Activated CD4-positive, alpha-beta T cell treated with anti-CD3 and anti-CD28 coated beads for 24 hours (primary cell): ENCODE data around the gene CCDC120.

Experiments
- DNase-seq, 2 donors: peaks; one replicate each; pipeline ENCODE4 v3.0.0-alpha.2; 2020; ENCODE audit warnings: low read depth in 2 of 2

The CCDC120 gene

GRCh38 chrX:49061916-49062315 lies 3.1 kb downstream of the CCDC120 start:
- no peak for DNase-seq

GRCh38 chrX:49063715-49064114 lies 4.9 kb downstream of the CCDC120 start:
- DNase-seq, result no peak

- DNase-seq, result no peak
Observed at GRCh38 chrX:49064303-49064702, 5.5 kb downstream of the CCDC120 start.

DNA sequence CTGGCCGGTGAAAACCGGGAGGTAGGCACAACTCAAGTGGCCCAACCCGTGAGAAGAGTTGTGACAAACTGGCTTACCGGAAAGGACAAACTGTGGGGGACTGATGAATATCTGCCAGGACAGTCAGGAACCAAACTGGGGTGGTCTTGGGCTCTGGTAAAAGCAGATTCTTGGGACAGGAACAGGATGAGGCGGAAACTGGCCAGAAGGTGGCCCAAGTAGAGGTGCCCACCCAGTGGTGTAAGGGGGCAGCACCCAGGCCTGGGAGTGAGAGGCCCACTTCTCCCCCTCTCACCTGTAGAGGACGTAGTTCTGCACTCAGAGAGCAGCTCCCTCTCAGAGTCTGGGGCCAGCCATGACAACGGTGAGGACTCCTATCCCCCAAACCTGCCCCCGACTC lies 5.9 kb downstream of the CCDC120 start:
- no peak for DNase-seq

GRCh38 chrX:49066278-49066677 lies 7.5 kb downstream of the CCDC120 start:
- DNase-seq, result no peak

- no peak for DNase-seq
Observed at GRCh38 chrX:49066690-49067089, 7.9 kb downstream of the CCDC120 start.

DNA sequence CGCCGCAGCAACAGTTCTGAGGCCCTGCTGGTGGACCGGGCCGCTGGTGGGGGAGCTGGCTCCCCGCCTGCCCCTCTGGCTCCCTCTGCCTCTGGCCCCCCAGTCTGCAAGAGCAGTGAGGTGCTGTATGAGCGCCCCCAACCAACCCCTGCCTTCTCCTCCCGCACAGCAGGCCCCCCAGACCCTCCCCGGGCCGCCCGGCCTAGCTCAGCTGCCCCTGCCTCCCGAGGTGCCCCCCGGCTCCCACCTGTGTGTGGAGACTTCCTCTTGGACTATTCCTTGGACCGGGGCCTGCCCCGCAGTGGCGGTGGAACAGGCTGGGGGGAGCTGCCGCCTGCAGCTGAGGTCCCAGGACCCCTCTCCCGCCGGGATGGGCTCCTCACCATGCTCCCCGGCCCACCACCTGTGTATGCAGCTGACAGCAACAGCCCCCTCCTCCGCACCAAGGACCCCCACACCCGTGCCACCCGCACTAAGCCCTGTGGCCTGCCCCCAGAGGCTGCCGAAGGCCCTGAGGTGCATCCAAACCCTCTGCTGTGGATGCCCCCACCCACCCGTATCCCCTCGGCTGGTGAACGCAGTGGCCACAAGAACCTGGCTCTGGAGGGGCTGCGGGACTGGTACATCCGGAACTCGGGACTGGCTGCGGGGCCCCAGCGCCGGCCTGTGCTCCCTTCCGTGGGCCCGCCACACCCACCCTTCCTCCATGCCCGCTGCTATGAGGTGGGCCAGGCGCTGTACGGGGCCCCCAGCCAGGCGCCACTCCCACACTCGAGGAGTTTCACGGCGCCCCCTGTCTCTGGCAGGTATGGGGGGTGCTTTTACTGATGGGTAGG lies 8.7 kb downstream of the CCDC120 start:
- DNase-seq, result no peak

DNA sequence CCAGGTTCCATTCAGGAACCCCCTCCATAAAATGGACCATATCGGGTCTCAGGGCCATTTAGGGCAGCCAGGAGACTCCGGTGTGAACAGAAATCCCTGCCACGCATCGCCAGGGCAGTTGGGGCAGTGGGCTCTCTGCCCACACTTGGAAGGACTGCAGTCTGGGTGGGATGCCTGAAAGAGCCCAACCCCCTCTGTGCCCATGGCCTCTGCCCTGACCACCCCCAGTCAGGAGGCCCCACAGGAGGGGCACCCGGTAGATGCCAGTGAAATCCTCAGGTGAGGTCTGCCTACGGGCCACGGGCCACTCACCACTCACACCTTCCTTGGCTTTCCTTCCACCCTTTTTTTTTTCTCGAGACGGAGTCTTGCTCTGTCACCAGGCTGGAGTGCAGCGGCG lies 10.2 kb downstream of the CCDC120 start:
- no peak for DNase-seq

GRCh38 chrX:49070988-49071387 lies 12.2 kb downstream of the CCDC120 start:
- no peak for DNase-seq

GRCh38 chrX:49071877-49072711 lies 13.3 kb downstream of the CCDC120 start:
- no peak for DNase-seq

GRCh38 chrX:49072712-49073095 lies 13.9 kb downstream of the CCDC120 start:
- DNase-seq, result no peak

DNA sequence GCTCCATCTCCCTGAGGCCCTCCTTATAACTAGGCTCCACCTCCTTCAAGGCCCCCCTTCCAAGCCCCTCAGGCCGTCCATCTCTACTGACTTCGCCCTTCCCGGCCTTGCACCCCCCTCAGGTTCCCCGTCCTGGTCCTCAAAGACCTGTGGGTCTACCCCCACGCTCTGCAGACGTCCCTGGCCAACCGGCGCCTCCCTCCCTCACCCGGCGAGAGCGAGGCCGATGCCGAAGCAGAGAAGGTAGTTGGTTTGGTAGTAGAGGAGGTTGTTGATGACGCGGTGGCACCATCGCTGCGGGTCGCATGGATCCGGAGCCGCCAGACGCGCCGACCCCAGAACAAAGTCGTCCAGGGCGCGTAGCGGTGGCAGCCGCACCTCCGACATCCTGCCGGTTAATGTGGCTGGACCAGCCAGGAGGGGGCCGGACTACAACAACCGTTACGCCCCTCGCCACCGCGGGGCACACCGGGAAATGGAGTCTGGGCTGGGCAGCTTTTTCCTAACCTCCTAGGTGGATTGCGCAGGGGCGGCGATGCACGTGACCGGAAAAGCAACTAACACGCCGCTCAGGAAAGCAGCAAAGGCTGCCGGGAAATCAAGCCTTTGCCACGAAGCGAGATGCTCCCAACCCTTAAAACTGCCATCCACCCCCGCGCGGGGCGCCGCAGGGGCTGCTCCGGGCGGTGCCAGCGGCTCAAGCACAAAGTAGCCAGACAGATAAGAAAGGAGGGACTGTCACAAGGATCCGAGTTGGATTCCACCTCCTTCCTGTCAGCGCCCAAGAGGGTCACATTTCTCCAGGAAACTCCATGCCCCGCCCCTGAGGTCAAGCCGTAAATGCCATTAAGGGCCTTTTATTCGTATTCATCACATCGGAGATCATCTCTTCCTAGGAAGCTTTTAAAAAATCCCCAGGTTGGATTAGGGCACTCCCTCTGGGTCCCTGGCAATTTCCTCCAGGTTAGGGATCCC lies 15.1 kb downstream of the CCDC120 start, which contains the start of gene PRAF2:
Gene PRAF2, minus strand, starts transcription at position 402 of the 975 bp plus-strand sequence. Its CDS starts 15 bp downstream, at position 387.
- peak; percentile 75 to 76 for DNase-seq

GRCh38 chrX:49075347-49075746 lies 16.5 kb downstream of the CCDC120 start:
- no peak for DNase-seq

DNA sequence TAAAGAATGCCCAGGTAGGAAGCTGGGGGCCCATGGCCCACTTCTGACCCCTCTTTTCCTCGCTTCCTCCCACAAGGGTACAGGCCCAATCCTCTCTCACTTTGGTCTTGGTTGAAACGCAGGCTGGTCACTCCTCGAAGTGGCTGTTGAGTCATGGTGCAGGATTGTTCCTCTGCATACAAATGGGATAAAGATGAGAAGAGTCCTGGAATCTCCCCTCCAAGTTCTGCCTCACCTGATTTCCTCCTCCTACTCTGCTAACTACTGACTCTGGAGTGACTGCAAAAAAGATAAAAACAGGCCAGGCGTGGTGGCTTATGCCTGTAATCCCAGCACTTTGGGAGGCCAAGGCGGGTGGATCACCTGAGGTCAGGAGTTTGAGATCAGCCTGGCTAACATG lies 19.1 kb downstream of the CCDC120 start:
- DNase-seq, result no peak

DNA sequence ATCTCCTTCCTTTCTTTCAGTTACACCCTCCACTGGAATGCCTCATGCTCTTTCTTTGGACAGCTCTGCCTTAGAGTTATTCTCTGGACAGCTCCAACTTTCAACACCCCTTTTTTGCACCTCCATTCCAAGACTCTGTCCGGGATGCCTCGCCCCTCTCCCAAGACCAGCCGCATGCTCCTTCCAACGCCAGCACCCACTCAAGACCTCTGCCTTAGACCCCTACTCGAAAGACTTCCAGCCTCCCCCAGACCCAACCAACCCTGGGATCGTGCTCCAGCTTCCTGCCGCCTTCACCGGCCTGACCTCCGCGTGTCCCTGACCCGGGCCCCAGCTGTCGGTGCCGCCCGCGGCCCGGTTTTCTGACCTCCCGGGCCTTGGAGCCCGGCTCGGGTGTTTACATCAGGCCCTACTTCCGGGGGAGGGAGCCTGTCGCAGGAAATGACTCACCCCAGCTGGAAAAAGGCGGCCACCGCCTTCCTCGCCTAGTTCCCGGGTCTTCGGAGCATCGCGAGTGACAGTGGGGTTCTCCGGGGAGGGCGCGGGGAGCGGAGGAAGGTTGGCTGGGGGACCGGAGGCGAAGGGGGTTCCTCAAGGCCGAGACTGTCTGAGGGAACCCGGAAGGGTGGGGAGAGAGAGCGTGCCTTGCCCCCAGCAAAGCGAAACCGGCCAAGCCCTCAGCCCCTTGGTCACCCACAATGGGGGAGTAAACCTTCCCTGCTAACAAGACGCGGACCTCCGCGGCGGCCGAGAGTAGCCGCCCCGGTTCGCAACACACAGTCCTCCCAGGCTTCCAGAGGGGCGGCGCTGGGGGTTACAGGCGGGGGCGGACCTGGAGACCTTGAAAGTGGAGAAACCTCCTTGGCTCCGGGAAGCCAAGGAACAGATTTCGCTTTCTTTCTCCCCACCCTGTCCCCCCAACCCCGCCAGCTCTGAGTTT lies 21.0 kb downstream of the CCDC120 start, which contains the start of gene WDR45:
Gene WDR45, minus strand, starts transcription at position 399 of the 940 bp plus-strand sequence. CDS start 1,792 bp downstream, outside the sequence.
- DNase-seq, result peak; percentile 32 to 42

DNA sequence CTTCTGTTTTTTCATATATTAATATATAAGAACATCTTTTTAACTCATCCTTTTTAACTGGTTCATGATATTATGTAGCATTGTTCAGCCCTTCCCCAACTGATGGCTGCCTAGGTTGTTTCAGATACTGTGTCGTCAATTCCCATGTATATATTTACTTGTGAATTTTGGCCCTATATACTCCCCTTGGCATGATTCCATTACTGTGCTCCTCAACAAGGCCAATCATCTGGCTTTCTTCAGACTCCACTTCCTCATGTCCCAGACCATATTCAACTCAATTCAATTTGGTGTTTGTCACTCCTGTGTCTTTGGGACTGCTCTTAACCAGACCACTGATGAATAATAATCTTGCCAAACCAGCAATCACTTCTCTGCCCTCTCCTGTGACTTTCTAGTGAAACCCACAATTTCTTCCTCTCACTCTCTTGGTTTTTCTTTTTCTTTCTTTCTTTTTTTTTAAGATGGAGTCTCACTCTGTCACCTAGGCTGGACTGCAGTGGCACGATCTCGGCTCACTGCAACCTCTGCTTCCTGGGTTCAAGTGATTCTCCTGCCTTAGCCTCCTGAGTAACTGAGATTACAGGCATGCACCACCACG lies 23.6 kb downstream of the CCDC120 start:
- DNase-seq, result no peak

- no peak for DNase-seq
Observed at GRCh38 chrX:49089553-49089952, 30.8 kb downstream of the CCDC120 start.

GRCh38 chrX:49096419-49096818 lies 37.6 kb downstream of the CCDC120 start:
- DNase-seq, result no peak

- DNase-seq, result peak; percentile 72 to 75
Observed at GRCh38 chrX:49100704-49101628, 42.2 kb downstream of the CCDC120 start.
